H9 (cell line): ENCODE data around the gene HECTD1. TPM values are rescaled to one million over a fixed set of nuclear protein-coding genes. Genes with fewer than 3 reads are reported as not detected.

Source experiments
- DNase-seq: peaks from one replicate; pipeline ENCODE4 v3.0.0-alpha.2; 2017
- H2AFZ ChIP-seq: one replicate; pipeline ENCODE4 v1.6.1; 2013; ENCODE audit warnings: mild to moderate bottlenecking, low read length, control low read depth, moderate library complexity
- H2AK5ac ChIP-seq: 2 replicates; pipeline ENCODE4 v1.6.1; 2013; ENCODE audit warnings: low read length, control low read depth, mixed read lengths; ENCODE audit not compliant: insufficient read length
- H2BK120ac ChIP-seq: one replicate; pipeline ENCODE4 v1.6.1; 2013; ENCODE audit warnings: low read depth, mild to moderate bottlenecking, low read length, control low read depth, inconsistent platforms; ENCODE audit not compliant: poor library complexity, severe bottlenecking
- H2BK12ac ChIP-seq: 2 replicates; pipeline ENCODE4 v1.6.1; 2013; ENCODE audit warnings: low read length, control low read depth, mixed read lengths, low read depth; ENCODE audit not compliant: insufficient read length
- H2BK15ac ChIP-seq: 2 replicates; pipeline ENCODE4 v1.6.1; 2013; ENCODE audit warnings: low read depth, low read length, control low read depth
- H2BK20ac ChIP-seq: one replicate; pipeline ENCODE4 v1.6.1; 2013; ENCODE audit warnings: low read depth, mild to moderate bottlenecking, low read length, control low read depth, inconsistent platforms; ENCODE audit not compliant: poor library complexity, severe bottlenecking
- H2BK5ac ChIP-seq: 2 replicates; pipeline ENCODE4 v1.6.1; 2013; ENCODE audit warnings: low read length, control low read depth, mixed read lengths; ENCODE audit not compliant: insufficient read length
- H3K14ac ChIP-seq: 2 replicates; pipeline ENCODE4 v1.6.1; 2013; ENCODE audit warnings: low read length, control low read depth; ENCODE audit not compliant: insufficient read depth
- H3K18ac ChIP-seq: 2 replicates; pipeline ENCODE4 v1.6.1; 2013; ENCODE audit warnings: low read depth, mild to moderate bottlenecking, mixed read lengths, low read length, control low read depth; ENCODE audit not compliant: insufficient read length
- H3K23ac ChIP-seq: 2 replicates; pipeline ENCODE4 v1.6.1; 2013; ENCODE audit warnings: low read length, control low read depth, mixed read lengths, low read depth; ENCODE audit not compliant: insufficient read length
- H3K23me2 ChIP-seq: 2 replicates; pipeline ENCODE4 v1.6.1; 2013; ENCODE audit warnings: low read depth, mild to moderate bottlenecking, mixed read lengths, low read length, control low read depth; ENCODE audit not compliant: insufficient read length, poor library complexity, severe bottlenecking
- H3K27ac ChIP-seq: 2 replicates; pipeline ENCODE4 v1.5.1; 2013; ENCODE audit warnings: low read length, control low read depth, mixed read lengths, low read depth; ENCODE audit not compliant: insufficient read length
- H3K27me3 ChIP-seq: 2 replicates; pipeline ENCODE4 v1.6.1; 2013; ENCODE audit warnings: low read length, control low read depth, inconsistent platforms; ENCODE audit not compliant: insufficient read depth
- H3K4ac ChIP-seq: 2 replicates; pipeline ENCODE4 v1.6.1; 2013; ENCODE audit warnings: low read depth, mild to moderate bottlenecking, control low read depth, inconsistent platforms, low read length, moderate library complexity
- H3K4me1 ChIP-seq: 2 replicates; pipeline ENCODE4 v1.6.1; 2013; ENCODE audit warnings: low read length, control low read depth, inconsistent platforms; ENCODE audit not compliant: insufficient read depth
- H3K4me2 ChIP-seq: 2 replicates; pipeline ENCODE4 v1.6.1; 2013; ENCODE audit warnings: low read length, control low read depth, mixed read lengths; ENCODE audit not compliant: insufficient read length, insufficient read depth
- H3K56ac ChIP-seq: 2 replicates; pipeline ENCODE4 v1.6.1; 2013; ENCODE audit warnings: low read depth, mild to moderate bottlenecking, mixed read lengths, low read length, control low read depth; ENCODE audit not compliant: insufficient read length
- H3K79me1 ChIP-seq: 2 replicates; pipeline ENCODE4 v1.6.1; 2013; ENCODE audit warnings: low read depth, mild to moderate bottlenecking, moderate library complexity, low read length, control low read depth, inconsistent platforms; ENCODE audit not compliant: insufficient read depth, poor library complexity, severe bottlenecking
- H3K79me2 ChIP-seq: 2 replicates; pipeline ENCODE4 v1.6.1; 2013; ENCODE audit warnings: low read length, control low read depth, inconsistent platforms; ENCODE audit not compliant: insufficient read depth
- H3K9ac ChIP-seq: 2 replicates; pipeline ENCODE4 v1.6.1; 2013; ENCODE audit warnings: low read length, control low read depth, mixed read lengths; ENCODE audit not compliant: insufficient read length; ENCODE audit errors: extremely low read depth
- H3K9me3 ChIP-seq: one replicate; pipeline ENCODE4 v1.6.1; 2013; ENCODE audit warnings: low read depth, low read length, inconsistent platforms; ENCODE audit not compliant: control insufficient read depth
- H3T11ph ChIP-seq: one replicate; pipeline ENCODE4 v1.6.1; 2013; ENCODE audit warnings: mild to moderate bottlenecking, low read length, control low read depth, inconsistent platforms
- H4K20me1 ChIP-seq: one replicate; pipeline ENCODE4 v1.6.1; 2013; ENCODE audit not compliant: control insufficient read depth, insufficient read length, insufficient read depth
- H4K5ac ChIP-seq: 2 replicates; pipeline ENCODE4 v1.6.1; 2013; ENCODE audit warnings: low read depth, mild to moderate bottlenecking, mixed read lengths, low read length, control low read depth; ENCODE audit not compliant: insufficient read length
- H4K8ac ChIP-seq: replicated peaks from 2 replicates; pipeline ENCODE4 v1.6.1; 2013; ENCODE audit warnings: low read length, control low read depth, mixed read lengths, low read depth; ENCODE audit not compliant: insufficient read length
- H4K91ac ChIP-seq: 2 replicates; pipeline ENCODE4 v1.6.1; 2013; ENCODE audit warnings: low read depth, mild to moderate bottlenecking, moderate library complexity, mixed read lengths, low read length, control low read depth; ENCODE audit not compliant: insufficient read length
- H3K27ac Mint-ChIP-seq, 3 experiments: 2 replicates in 2 of 3; 3 replicates in 1 of 3; pipeline ENCODE4 v1.8.0; 2020 to 2021; ENCODE audit warnings: mixed read lengths in 3 of 3, mild to moderate bottlenecking in 1 of 3, moderate library complexity in 1 of 3
- H3K27me3 Mint-ChIP-seq: 2 replicates; pipeline ENCODE4 v1.8.0; 2021; ENCODE audit warnings: low read depth, mild to moderate bottlenecking, moderate library complexity, mixed read lengths
- H3K36me3 Mint-ChIP-seq, 3 experiments: 2 replicates in 2 of 3; 3 replicates in 1 of 3; pipeline ENCODE4 v1.8.0; 2020 to 2021; ENCODE audit warnings: low read depth in 3 of 3, mixed read lengths in 3 of 3; ENCODE audit not compliant: insufficient read depth in 1 of 3
- H3K4me1 Mint-ChIP-seq, 2 experiments: 2 replicates each; pipeline ENCODE4 v1.8.0; 2020; ENCODE audit warnings: mixed read lengths in 2 of 2
- H3K4me3 Mint-ChIP-seq, 2 experiments: 2 replicates in 1 of 2; 3 replicates in 1 of 2; pipeline ENCODE4 v1.8.0; 2020 to 2021; ENCODE audit warnings: mild to moderate bottlenecking in 2 of 2, mixed read lengths in 2 of 2, moderate library complexity in 1 of 2
- H3K9me3 Mint-ChIP-seq, 2 experiments: 2 replicates in 1 of 2; 3 replicates in 1 of 2; pipeline ENCODE4 v1.8.0; 2020; ENCODE audit warnings: mild to moderate bottlenecking in 2 of 2, mixed read lengths in 2 of 2, moderate library complexity in 1 of 2
- CTCF ChIP-seq: fragments of 200-600 bp; sonication (generic); conservative IDR thresholded peaks from 3 replicates; pipeline ENCODE4 v1.8.0; 2021; ENCODE audit warnings: antibody characterized with exemption, mild to moderate bottlenecking
- WGBS: extraction: QIAGEN DNeasy Blood & Tissue Kit; methylation state at CpG from one replicate; pipeline ENCODE4 v1.1.7; 2013; ENCODE audit warnings: missing lambda C conversion rate, low lambda C conversion rate, mixed read lengths; ENCODE audit not compliant: insufficient read length; ENCODE audit errors: extremely low coverage; 5-methylcytosine and 5-hydroxymethylcytosine counted together
- total RNA-seq: library from RNA; stranded (reverse); gene quantifications from 2 replicates; pipeline ENCODE4 v1.2.1, GENCODE V29; 2021

Gene HECTD1
- total RNA-seq, 1 experiment from 2014 or later: 135 TPM

GRCh38 chr14:31219169-31219568 is 11.6 kb upstream of the HECTD1 start:
- H3K4me1 ChIP-seq: no peaks in the 10 kb centered on the region
- H3T11ph ChIP-seq: no peak overlapping the region
- H2BK20ac ChIP-seq: no peak overlapping the region
- H3K27ac ChIP-seq: no peak overlapping the region
- H3K23me2 ChIP-seq: no peaks in the 10 kb centered on the region
- H4K91ac ChIP-seq: no peak overlapping the region
- Mint-ChIP-seq H3K4me1 (no peaks in the 10 kb centered on the region), H3K27ac (no peak overlapping the region), H3K36me3 (no peaks in the 10 kb centered on the region), H3K9me3 (no peaks in the 10 kb centered on the region), H3K4me3 (no peak overlapping the region), H3K27me3 (no peaks in the 10 kb centered on the region)
- H3K4me2 ChIP-seq: no peak overlapping the region
- no peak overlapping the region for H3K9ac ChIP-seq
- no peaks in the 10 kb centered on the region for H3K79me2 ChIP-seq
- H3K18ac ChIP-seq: no peak overlapping the region
- no peak overlapping the region for H3K56ac ChIP-seq
- no peak overlapping the region for H4K5ac ChIP-seq
- H2BK120ac ChIP-seq: no peak overlapping the region
- H2BK5ac ChIP-seq: no peak overlapping the region
- no peak overlapping the region for H3K4ac ChIP-seq
- H2BK12ac ChIP-seq: no peak overlapping the region
- no peaks in the 10 kb centered on the region for H3K9me3 ChIP-seq
- no peak overlapping the region for H2AK5ac ChIP-seq
- WGBS: no CpG with 5 or more reads among the region's 3 CpGs
- H3K27me3 ChIP-seq: no peaks in the 10 kb centered on the region
- H2AFZ ChIP-seq: no peak overlapping the region
- no peak overlapping the region for H3K14ac ChIP-seq
- DNase-seq: no peak
- H4K20me1 ChIP-seq: no peaks in the 10 kb centered on the region
- TF ChIP-seq CTCF: no peak
- H3K23ac ChIP-seq: no peak overlapping the region
- no peak overlapping the region for H4K8ac ChIP-seq
- H3K79me1 ChIP-seq: no peaks in the 10 kb centered on the region
- no peak overlapping the region for H2BK15ac ChIP-seq
